HTERT RPE-1 (cell line): Measurements from ENCODE around the gene TRAPPC12.
"Not testable (repeated sequence)": the region's sequence is repeated elsewhere in the genome, so short reads cannot be mapped to it uniquely, and the experiment has no call there.

ENCODE experiments used
- in situ Hi-C: fragments of 300-500 bp; cut with MboI; formaldehyde crosslinking; loops from 4 replicates; pipeline ENCODE4 v1.14.3; 2020; ENCODE audit warnings: low sequenced_read_pairs

Gene TRAPPC12

DNA sequence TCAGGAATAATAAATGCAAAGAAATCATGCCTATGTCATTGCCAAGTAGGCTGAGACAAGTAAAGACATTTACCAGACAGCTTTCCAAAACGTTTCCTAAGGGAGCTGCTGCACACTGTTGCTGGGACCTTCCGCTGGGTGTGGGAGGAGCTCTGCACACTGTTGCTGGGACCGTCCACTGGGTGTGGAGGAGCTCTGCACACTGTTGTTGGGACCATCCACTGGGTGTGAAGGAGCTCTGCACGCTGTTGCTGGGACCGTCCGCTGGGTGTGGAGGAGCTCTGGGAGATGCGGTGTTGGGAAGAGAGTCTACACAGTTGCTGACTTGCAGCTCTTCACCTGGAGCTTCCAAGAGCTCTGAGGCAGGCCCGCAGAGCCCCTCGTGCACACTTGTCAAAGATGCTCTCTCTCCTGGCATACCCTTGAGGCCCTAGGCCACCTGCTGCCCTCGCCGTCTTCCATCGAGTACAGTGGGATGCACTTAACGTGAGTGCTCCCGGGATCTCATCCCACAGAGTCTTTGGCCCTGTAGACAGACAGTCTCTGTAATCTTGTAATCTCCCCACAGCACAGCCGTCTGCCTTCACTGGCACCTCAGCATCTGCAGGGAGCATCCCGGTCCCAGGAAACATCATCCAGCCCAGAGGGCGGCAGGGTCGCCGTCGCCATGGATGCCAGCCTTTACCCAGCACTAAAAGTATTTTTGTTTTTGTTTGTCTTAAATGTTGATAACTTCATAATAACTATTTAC is 51.4 kb downstream of the TRAPPC12 start:
- in situ Hi-C loops = no loop called here

DNA sequence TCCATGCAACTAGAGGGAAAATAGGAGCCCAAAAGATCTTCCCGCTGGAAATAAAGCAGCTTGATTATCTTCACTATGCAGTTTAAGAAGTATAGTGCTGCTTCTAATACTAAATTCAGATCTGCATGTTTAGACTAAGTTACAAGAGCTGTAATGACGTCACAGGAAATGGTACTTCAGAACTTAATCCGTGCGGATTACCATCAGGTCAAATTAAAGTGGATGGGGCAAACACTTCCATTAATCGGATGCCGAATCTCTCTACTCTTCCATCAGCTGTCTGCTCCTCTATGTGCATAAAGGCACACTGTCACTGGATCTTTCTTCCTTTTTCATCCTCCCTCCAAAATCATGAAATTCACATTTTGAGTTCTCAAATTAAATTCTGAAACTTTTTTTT is 52.6 kb downstream of the TRAPPC12 start:
- in situ Hi-C loops = no loop called here

DNA sequence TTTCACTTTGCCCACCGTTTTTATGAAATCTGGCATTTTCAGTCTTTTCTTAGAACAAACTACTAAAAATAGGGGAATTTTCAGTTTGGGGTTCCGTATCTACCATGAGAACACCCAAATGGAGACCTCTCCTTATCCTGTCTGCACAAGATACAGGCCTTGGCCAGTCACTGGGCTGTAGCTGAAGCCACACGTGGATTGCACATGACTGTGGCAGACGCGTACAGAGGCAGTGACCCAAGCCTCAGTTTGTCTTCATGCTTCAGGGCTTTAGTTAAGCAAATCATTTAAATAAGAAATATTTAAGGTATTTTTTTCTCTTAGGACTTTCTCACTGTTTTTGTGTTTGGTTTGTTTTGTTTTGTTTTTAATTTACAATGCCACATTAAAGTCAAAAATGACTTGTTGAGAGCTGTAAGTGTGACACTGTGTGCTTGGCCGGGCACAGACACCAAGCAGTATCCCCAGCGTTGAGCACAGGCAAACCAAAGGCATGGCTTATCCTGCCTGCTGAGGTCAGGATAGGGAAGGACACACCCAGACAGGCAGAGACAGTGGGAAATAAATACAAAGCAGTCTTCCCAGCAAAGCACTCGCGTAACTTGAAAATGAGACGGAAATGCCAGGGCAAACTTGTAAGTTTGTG is 53.3 kb downstream of the TRAPPC12 start:
- in situ Hi-C loops = no loop called here

DNA sequence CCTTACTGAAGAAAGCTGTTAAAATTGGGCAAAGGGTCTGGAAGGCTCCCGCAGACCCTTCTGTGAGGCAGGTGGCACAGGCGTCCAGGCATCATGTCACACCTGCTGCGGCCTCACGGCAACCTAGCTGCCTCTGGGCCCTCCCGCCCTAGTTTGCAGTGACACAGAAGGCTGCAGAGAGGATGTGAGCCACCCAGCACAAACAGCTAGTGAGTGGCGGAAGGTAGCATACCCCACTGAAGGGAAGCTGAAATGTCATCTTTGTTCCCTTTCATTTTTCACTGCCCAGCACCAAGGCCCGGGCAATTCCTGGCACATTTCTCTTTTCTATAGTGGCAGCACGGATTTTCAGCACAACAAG is 53.8 kb downstream of the TRAPPC12 start:
- in situ Hi-C loops = no loop called here

DNA sequence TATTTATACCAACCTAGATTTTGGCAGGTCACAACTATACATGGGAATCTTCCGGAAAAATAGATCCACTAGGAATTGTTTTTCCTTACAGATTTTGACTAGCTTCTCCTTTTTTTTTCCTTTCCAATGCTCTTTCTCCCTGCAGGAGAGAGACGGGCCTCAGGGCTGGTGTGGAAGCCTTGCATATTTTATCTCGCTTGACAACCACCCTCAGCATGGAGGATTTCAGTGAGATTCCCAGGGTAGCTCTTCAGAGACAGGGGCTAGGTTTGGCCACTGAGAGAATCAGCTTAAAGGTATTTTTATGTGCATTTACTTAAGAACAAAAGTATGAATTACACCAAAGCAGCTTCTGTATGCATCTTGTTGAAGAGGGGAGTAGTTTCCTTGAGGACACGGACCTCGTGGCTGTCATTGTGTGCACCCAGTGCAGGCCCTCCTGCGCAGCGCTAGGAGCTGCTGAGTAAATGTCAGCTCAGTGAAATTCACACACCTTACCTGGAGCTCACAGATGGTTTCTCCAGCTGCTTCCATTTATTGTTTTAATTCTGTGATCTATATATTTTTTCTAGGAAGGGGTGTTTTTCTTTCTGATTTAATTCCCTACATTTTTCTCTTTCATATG is 54.4 kb downstream of the TRAPPC12 start:
- in situ Hi-C loops = no loop called here

DNA sequence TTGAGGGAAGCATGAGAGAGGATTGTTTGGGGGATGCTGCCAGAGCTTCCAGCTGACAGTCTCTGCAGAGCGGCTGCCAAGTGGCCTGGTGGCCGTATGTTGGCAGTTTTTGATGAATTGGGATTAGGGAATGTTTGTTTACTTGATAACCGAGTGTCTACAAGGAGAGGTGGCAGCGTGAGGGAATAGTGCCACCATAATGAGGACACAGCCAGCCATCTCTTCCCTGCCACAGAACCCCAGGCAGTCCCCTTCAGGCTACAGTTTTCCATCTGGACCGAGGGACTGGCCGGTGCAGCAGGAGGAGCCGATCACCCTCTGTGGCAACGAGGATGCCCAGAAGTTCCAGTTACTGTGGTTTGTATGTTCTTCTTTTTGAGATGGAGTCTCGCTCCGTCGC is 55.2 kb downstream of the TRAPPC12 start:
- in situ Hi-C loops = no loop called here

DNA sequence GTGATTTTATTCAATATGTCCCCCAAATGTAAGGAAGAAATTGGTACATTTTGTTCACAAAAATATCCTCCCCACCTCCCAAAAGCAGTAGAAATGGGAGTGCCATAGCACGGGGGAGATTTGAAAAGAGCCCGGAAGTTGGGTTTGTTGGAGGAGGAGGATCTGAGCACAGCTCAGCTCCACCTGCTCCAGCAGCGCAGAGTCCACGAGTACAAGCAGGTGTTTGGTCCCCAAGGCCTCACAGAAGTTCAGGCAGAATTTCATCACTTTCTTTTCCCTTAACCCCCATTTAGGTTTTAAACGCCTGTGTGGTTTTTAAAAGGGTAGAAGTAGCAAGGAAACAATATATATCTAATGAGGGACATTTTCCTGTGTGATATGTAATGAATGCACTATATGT is 56.0 kb downstream of the TRAPPC12 start:
- in situ Hi-C loops = no loop called here

DNA sequence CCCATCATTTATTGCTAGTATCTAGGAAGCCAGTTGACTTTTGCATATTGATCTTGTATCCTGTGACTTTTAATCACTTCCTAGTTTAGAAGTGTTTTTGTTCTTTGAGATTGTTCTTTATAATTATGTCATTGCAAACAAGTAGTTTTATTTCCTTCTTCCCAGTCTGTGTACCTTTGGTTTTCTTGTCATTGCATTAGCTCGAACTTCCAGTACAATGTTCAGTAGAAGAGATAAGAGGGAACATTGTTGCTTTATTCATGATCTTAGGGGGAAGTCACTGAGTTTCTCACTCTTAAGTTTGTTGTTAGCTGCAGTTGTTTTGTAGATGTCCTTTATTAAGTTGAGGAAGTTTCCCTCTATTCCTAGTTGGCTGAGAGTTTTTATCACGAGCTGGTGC is 61.0 kb downstream of the TRAPPC12 start:
- in situ Hi-C loops = no loop called here

DNA sequence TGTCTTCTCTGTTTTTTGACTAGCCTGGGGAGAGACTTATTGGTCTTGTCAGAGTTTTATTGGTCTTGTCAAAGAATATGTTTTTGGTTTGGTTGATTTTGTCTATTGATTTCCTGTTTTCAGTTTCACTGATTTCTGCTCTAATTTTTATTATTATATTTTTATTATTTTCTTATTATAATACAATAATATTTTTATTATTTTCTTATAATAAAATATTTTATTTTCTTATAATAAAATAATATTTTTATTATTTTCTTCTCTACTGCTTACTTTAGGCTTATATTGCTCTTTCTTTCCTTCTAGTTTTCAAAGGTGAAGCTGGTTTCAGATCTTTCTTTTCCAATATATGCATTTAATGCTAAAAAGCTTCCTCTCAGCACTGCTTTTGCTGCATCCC is 62.0 kb downstream of the TRAPPC12 start:
- in situ Hi-C loops = no loop called here

DNA sequence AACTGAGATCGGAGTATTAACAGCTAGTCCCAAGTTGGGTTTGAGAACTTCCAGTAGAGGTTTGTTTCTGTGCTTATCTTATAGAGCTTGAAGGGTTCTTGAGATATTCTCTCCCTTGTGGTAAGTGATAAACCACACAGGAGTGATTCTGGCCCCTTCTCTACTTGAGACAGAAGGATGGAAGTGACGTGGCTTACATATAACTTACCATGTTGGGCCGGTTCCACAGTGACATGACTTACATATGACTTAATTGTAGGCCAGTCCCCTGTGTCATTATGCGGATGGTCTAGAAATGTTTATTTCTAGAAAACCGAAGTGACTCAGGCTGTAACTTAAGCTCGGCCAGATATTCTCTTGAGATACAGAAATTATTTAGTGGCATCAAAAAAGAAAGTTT is 62.7 kb downstream of the TRAPPC12 start:
- in situ Hi-C loops = no loop called here

DNA sequence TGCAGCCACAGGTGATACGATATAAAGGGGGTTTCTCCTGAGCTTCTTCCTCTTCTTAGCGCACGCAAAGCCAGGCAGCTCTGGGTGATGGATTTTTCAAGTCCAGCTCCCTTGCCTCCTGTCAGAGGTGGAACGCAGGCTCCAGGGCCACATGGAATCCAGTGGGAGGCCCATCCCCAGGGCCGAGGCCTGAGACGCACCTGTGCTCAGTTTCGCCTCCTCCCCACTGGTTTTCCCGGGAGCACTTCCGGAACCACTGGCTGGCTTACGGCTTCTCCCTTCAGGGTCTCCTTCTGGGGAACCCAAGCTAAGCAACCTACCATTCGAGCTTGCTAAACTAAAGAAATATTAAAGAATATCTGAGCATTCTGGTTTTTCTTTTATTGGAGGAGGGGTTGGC is 63.6 kb downstream of the TRAPPC12 start:
- in situ Hi-C loops = no loop called here

DNA sequence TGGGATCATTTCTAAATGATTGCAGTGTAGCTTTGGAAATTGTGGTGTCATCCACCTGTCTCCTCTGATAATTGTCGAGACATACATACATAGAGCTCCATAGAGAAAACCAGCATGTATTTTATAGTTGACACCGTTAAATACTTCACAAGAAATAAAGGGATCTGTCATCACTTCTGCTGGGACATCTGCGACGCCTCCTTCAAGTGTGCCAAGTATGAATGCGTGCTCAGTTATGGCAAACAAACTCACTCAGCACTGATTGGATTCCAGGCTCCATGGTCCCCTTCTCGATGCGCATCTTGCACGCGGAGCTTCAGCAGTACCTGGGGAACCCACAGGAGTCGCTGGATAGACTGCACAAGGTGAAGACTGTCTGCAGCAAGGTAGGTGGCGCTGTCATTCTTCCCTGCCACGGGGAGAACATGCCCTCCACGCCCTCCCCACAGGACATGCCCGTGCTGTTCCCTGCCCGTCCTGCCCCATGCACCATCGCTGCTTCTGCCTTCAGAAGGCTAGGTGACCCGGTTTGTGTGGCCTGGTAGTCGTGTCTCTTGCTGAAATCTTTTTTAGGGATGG is 64.1 kb downstream of the TRAPPC12 start:
- in situ Hi-C loops = no loop called here

DNA sequence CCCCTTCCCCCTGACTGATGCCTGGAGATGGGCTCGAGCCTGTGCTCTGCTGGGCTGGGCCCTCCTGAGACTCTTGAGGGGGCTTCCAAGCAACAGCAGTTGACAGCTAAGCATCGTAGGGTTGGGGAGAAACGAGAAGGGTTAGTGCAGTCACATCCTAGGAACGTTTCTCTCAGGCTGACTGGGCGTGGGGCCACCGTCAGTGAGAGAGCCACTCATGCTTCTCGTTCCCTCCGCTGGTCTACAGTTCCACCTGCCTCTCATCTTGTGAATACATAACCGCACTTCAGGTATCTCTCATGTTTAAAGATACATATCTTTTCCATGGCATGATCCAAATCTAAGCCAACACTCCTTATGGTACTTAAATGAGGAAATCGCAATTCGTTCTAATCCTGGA is 66.4 kb downstream of the TRAPPC12 start:
- in situ Hi-C loops = no loop called here

DNA sequence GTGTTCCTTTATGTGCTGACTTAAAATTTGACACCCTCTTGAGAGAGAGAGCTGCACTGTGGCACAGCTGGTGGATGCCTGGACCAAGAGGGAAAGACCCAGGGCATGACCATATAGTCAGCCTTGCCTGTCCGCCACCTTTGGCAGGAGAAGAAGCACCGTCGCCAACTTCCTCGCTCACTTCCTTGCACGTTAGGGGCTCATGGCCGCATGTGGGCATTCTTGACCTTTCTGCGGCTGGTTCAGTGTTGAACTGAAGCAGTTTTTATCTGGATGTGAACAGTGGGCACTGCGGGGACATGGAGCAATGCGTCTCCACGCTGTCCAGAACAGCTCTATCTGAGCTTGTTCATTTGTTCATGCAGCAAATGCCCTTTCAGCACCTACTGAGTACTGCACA is 66.9 kb downstream of the TRAPPC12 start:
- in situ Hi-C loops = no loop called here

DNA sequence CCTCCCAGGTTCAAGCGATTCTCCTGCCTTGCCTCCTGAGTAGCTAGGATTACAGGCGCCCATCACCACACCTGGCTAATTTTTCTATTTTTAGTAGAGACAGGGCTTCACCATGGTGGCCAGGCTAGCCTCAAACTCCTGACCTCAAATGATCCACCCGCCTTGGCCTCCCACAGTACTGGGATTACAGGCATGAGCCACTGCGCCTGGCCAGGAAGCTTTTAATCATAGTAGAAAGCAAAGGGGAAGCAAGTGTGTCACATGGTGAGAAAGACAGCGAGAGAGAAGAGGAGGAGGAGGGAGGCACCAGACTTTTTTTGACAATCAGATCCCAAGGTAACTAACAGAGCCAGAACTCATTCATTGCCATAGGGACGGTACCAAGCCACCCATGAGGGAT is 67.7 kb downstream of the TRAPPC12 start:
- in situ Hi-C loops = not testable (repeated sequence)

DNA sequence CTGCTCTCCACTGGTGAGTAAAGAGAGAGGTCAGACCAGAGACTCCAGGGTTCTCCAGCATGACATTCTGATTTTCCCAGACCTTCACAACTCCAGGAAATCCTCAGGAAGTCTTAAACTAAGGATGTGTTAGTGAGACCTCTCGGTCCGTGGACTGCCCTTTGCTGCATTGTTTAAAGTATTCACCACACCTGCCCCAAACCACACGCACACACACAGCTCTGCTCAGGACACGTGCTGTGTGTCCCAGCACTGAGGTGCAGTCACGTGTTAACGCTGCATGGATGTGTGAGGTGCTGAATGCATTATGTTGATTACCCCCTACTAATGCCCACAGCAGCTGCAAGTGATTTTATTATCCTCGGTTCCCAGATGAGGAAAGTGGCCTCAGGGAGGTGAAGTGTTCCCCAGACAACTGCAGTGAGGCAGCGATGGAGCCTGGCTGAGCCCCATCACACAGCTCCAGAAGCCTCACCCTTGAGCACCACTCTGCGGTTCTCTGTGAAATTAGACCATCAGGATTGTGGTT is 68.4 kb downstream of the TRAPPC12 start:
- in situ Hi-C loops = no loop called here

DNA sequence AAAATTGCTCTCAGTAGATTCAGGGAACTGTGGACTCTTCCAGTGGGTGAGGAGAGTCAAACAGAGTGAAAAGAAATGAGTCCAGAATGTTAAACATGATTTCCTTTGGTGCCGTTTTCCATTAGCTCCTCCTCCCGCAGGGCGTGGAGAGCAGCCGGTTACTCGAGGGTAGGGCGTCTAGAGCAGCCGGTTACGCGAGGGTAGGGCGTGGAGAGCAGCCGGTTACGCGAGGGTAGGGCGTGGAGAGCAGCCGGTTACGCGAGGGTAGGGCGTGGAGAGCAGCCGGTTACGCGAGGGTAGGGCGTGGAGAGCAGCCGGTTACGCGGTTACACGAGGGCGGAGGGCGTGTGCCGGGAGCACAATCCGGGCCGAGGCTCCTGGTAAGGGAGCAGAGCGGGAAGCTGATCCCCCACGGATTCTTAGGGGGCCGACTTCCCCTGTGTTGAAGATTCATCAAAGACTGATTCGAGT is 69.0 kb downstream of the TRAPPC12 start:
- in situ Hi-C loops = not testable (repeated sequence)

DNA sequence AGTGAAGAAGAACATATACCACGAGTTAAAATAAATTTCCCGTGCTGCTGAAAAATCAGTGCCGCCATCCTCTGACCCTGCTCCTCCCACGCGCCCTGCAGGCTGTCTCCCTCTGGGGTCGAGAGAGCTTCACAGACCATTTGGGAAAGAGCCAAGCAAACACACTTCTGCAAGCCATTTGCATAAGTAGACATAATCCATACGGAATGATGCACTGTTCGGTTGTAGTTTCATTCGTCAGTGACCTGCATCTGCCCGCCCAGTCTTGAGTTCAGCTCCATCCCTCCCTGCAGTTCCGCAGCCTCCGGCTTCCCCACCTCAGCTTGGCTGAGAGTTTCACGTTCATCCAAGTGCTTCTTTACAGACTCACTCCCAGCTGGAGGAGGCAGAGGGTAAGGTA is 69.6 kb downstream of the TRAPPC12 start:
- in situ Hi-C loops = no loop called here

DNA sequence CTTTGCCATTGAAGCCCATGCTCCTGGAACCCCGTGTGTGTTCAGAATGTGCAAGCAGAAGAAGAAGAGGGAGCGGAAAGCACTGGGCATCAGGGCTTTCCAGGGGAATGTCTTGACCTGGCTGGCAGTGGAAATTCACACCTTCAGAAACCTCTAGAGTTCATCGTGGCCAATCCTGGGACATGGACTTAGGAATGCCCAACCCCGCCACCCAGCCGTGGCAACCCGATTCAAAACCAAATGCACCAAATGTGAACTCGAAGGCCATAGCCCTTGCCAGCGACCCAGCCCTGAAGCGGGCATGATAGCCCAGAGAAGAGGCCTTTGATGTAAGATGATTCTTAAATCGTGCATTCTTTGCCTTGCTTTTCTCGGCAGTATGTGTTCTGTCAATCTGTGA is 70.4 kb downstream of the TRAPPC12 start:
- in situ Hi-C loops = no loop called here

DNA sequence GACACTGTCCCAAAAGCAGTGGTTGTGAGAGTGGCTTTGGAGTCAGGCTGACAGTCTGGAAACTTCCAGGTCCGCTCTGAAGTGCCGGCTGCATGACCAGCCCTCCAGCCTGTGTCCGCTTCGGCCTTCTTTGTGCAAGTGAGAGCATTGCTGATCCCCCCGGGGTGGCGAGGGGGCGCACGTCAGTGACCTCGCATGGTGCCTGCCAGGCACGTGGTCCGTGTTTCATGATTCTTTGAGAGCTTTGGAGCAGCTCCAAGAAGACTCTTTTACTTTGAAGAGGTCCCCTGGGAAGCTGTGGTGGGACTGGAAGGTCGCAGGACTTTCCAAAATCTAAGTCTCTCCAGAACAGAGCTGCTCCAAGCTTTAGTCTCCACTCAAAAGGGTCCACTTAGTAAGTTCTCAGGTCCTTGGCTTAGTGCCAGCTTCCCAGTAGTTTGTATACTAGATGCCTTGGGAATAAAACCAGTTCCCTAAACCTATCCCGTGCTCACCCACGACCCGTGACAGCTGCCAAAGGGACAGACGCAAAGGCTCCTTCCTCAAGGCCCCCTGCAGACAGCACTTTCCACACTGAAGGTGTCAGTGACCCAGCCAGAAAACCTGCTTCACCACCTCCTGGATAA is 71.0 kb downstream of the TRAPPC12 start:
- in situ Hi-C loops = no loop called here

DNA sequence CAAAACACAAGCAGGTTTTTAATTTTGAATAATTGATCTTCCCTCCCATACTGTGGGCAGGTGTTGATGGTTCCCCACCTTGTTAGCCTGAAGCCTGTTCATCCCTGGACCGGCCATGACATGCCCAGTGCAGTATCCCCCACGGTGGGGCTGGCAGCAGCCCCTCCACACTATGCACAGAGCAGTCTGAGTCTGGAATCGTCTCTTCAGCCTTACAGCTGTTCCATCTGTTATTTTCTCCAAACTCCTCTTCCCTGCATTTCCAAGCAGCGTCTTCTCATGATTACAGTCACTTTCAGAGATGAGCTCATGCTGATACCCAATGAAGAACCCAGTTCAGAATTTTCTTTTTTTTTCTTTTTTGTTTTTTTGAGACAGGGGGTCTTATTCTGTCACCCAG is 71.7 kb downstream of the TRAPPC12 start:
- in situ Hi-C loops = no loop called here
